Choroid plexus epithelial cell (primary cell): ENCODE data around the gene NUDT6.
"Not testable (repeated sequence)": the region's sequence is repeated elsewhere in the genome, so short reads cannot be mapped to it uniquely, and the experiment has no call there.

Experiments used
- DNase-seq: peaks from one replicate; pipeline ENCODE4 v3.0.0-alpha.2; 2010; ENCODE audit warnings: low read depth
- H3K4me3 ChIP-seq: 2 replicates; pipeline ENCODE4 v1.5.1; 2011; ENCODE audit warnings: low read depth, mild to moderate bottlenecking, control low read depth, low read length, moderate library complexity
- TF ChIP-seq, protein P1 (sequence below): conservative IDR thresholded peaks from 2 replicates; pipeline ENCODE4 v1.5.1; 2011; ENCODE audit warnings: low read depth, mild to moderate bottlenecking, control low read depth, inconsistent platforms, low read length, moderate library complexity

The NUDT6 gene

DNA sequence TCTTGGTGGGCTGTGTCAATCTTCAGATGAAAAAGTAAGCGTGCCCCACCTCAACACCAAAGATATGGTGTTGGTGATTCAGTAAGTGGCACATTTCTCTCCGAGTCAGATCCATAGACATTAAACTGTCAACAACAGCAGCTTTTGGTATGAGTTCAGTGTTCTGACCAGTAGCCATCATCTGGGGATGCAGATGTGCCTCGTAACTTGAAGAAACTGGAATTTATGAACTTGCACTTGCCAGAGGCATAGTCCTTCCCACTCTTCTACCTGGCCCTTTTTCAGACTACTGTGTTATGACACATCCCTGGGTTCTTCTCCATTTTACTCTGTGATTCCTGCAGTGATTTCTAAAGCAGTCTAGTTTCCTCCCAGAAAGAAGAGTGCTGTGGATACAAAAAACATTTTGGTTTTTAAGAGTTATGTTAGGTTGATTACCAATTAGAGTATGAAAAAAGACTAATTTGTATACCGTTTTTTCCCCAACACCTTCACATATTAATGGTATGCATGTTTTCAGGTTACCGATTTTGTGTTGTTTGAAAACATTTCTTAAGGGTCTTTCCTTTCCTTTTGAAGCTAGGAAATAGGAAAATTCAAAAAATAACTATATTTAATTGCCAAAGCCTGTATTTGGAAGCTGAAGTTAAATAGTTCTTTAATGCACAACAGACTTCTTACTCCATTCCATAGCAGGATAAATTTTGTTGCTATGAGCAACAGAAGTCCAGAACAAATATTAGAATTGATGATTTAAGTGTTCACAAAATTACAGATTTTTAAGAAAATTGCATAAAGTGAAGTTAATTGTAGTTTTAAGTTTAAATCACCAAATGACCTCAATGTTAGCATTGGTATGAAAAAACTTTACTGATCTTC is 39.3 kb downstream of the NUDT6 start:
- H3K4me3 ChIP-seq: no peak overlapping the region
- no peak for DNase-seq
- TF ChIP-seq, protein P1, sequence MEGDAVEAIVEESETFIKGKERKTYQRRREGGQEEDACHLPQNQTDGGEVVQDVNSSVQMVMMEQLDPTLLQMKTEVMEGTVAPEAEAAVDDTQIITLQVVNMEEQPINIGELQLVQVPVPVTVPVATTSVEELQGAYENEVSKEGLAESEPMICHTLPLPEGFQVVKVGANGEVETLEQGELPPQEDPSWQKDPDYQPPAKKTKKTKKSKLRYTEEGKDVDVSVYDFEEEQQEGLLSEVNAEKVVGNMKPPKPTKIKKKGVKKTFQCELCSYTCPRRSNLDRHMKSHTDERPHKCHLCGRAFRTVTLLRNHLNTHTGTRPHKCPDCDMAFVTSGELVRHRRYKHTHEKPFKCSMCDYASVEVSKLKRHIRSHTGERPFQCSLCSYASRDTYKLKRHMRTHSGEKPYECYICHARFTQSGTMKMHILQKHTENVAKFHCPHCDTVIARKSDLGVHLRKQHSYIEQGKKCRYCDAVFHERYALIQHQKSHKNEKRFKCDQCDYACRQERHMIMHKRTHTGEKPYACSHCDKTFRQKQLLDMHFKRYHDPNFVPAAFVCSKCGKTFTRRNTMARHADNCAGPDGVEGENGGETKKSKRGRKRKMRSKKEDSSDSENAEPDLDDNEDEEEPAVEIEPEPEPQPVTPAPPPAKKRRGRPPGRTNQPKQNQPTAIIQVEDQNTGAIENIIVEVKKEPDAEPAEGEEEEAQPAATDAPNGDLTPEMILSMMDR: no peak

DNA sequence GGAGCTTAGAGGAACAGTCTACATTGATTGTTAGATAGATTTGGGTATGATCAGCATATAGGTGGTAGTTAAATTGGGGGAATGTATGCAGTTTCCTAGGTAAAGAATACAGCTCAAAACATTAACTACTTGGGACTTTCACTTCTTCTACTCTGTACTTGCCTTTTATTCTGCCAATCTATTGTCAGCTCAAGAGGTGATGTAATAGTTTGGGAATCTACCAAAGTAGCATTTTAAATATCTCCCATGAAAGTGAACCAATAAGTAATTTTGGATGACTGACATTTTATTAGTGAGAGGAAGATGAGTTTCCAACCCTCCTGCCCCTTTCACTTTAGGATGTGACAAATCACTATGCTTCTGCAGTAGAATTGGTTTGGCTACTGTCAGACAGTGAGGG is 43.4 kb downstream of the NUDT6 start:
- TF ChIP-seq, protein P1: no peak
- H3K4me3 ChIP-seq: no peak overlapping the region
- no peak for DNase-seq

DNA sequence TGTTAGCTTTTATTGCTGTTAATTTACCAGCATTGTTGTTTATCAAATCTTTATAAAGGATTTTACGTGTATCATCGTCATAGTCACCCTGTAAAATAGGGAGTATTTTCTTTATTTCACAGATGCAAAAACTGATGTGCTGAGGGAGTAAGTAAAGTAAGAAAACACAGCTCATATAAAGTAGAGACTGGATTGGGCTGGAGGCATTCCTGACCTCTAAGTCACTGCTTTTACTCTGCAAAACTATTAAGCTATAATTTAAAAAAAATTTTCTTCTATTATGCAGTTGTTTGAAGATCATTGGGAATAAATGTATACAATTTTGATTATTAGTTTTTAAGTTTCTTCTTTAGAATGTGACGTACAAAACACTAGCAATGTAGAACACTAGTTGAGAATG is 45.9 kb downstream of the NUDT6 start:
- TF ChIP-seq, protein P1: no peak
- H3K4me3 ChIP-seq: no peak overlapping the region
- peak; percentile 47 for DNase-seq

DNA sequence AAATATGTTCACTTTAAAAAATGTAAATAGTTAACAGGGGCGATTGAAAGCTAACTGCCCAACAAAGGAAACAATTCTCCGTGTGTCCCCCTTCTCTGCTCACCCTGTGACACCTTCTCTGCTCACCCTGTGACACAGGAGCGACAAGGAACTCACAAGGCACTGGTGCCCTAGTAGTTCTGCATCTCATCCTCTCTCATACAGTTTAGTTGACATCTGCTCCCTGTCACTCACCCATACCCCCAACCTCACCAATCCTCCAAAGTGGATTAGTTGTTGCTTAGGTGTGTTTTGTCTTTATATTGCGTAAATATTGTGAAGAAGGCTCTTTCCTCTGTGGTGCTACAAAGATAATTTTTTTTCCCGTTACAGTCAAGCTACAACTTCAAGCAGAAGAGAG is 46.4 kb downstream of the NUDT6 start:
- TF ChIP-seq, protein P1: no peak
- no peak for DNase-seq
- no peak overlapping the region for H3K4me3 ChIP-seq

DNA sequence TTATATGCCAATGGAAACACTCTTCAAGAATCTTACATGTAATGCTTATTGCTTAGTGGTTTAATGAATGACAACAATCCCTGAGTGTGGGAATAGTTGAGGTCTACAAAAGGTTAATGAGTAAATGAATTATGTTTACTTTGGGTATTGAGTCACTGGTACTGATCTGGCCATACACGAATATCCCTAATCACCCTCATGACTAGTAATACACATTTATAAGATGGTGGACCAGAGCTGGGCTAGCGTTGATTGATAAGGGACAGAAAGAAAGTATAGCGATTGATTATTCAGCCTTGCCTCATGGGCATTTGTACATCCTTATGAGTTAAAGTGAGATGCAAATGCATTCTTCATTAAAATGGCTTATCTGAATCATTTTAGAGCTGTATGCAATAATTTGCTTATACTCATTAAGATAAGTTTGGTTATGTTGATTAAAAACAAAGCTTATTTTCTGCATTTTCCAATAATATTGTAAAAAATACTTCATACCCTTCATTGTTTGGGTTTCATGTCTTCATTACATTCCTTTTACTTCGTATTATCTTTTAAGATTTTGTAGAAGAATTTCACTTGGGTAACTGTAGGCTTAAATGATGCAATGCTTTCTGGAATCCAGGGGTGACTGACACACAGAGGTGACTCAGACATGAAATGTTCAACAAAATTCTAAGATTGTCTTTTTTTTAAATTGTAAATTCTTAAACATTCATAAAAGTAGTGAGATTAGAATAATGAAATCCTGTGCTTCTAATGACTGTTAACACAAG is 48.4 kb downstream of the NUDT6 start:
- no peak overlapping the region for H3K4me3 ChIP-seq
- DNase-seq: peak; percentile 93
- TF ChIP-seq, protein P1: no peak

DNA sequence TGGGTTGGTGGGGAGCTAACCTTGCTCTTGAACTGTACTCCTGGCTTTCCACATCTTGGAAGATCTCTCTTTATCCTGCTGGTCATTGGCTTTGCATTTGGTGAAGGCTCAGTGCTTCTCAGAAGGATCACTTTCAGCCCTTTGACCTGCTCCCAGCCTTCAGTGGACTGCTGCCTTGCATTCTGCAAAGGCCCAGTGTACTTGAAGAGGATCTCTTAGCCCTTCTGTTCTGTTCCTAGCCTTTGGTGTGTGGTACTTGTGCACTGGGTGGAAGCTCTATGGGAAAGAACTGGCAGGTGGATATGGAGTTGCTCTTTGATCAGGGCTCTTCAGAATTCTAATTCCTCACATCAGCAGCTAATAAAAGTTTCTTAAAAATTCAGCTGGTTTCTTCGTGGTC is 49.3 kb downstream of the NUDT6 start:
- TF ChIP-seq, protein P1: no peak
- DNase-seq: no peak
- no peak overlapping the region for H3K4me3 ChIP-seq

DNA sequence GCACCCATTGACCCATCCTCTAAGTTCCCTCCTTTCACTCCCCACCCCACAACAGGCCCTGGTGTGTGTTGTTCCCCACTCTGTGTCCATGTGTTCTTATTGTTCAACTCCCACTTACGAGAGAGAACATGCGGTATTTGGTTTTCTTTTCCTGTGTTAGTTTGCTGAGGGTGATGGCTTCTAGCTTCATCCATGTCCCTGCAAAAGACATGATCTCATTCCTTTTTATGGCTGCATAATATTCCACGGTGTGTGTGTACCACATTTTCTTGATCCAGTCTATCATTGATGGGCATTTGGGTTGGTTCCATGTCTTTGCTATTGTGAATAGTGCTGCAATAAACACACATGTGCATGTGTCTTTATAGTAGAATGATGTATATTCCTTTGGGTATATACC is 54.2 kb downstream of the NUDT6 start:
- DNase-seq, H3K4me3 ChIP-seq: not testable (repeated sequence)
